Activated naive CD8-positive, alpha-beta T cell treated with anti-CD3 and anti-CD28 coated beads for 36 hours (primary cell): ENCODE data around the gene TMED8. TPM values are rescaled to one million over a fixed set of nuclear protein-coding genes. Genes with fewer than 3 reads are reported as not detected.
A peak's percentile ranks its signal among the peaks of the same experiment; 100 is the strongest.
"Not testable (repeated sequence)": the region's sequence is repeated elsewhere in the genome, so short reads cannot be mapped to it uniquely, and the experiment has no call there.

ENCODE experiments used
- DNase-seq: peaks from one replicate; pipeline ENCODE4 v3.0.0; 2021
- H3K27ac Mint-ChIP-seq: one replicate; pipeline ENCODE4 v1.8.0; 2022; ENCODE audit warnings: mild to moderate bottlenecking, moderate library complexity, mixed read lengths
- H3K27me3 Mint-ChIP-seq: one replicate; pipeline ENCODE4 v1.8.0; 2022; ENCODE audit warnings: mild to moderate bottlenecking, mixed read lengths
- H3K36me3 Mint-ChIP-seq: one replicate; pipeline ENCODE4 v1.8.0; 2021; ENCODE audit warnings: mild to moderate bottlenecking, mixed read lengths
- H3K4me1 Mint-ChIP-seq: one replicate; pipeline ENCODE4 v1.8.0; 2021; ENCODE audit warnings: mixed read lengths
- H3K4me3 Mint-ChIP-seq: one replicate; pipeline ENCODE4 v1.8.0; 2022; ENCODE audit warnings: mild to moderate bottlenecking, moderate library complexity, mixed read lengths
- H3K9me3 Mint-ChIP-seq: one replicate; pipeline ENCODE4 v1.8.0; 2022; ENCODE audit warnings: mixed read lengths
- total RNA-seq, 2 experiments: library from RNA; stranded (reverse); gene quantifications; one replicate each; pipeline ENCODE4 v1.2.3, GENCODE V29; 2021

Gene TMED8
- total RNA-seq, 2 experiments from 2014 or later, result 25.0 to 26.0 TPM

DNA sequence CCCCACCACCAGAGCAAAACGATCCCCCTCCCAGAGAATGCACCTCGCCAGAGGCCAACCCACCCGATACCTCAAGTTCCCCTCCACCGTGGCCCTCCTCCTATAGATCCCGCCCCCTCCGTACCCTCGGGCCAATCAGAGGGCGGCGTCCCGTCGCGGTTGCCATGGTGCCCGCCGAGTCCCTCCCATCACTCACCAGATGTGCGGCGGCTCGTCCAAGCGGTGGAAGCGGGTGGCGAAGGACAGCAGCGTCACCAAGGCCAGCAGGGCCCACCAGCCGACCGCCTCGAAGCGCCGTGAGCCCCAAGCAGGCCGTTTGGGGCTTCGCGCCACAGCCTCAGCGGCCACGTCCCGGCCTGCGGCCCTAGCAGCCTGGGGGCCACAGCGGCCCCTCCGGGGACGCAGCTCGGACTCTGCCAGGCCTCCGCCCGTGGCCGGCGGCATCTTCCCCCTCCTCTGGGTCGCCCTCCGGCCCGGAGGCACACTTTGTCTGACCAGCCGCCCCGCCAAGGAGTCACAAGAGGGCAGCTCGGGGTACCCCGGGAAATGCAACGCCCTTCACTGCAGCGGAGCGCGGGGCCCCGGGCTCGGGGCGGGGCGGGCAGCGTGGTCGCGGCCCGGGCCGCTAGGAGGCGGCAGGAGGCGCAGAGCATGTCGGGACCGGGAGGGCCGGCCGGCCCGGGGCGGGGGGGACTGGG, 56.5 kb downstream of the TMED8 start, which contains the start of gene POMT2:
Gene POMT2, minus strand, starts transcription at position 646 of the 698 bp plus-strand sequence. Its CDS starts 202 bp downstream, at position 444.
- H3K4me3 Mint-ChIP-seq, result peak within 1 kb of the TSS; percentile 98
- H3K9me3 Mint-ChIP-seq, result no peaks in the 10 kb centered on the region
- no peaks in the 10 kb centered on the region for H3K36me3 Mint-ChIP-seq
- no peaks in the 10 kb centered on the region for H3K27me3 Mint-ChIP-seq
- H3K4me1 Mint-ChIP-seq, result peaks cover 13% of the 10 kb centered on the region
- peak; percentile 94 for DNase-seq
- H3K27ac Mint-ChIP-seq, result peak within 1 kb of the TSS; percentile 100

DNA sequence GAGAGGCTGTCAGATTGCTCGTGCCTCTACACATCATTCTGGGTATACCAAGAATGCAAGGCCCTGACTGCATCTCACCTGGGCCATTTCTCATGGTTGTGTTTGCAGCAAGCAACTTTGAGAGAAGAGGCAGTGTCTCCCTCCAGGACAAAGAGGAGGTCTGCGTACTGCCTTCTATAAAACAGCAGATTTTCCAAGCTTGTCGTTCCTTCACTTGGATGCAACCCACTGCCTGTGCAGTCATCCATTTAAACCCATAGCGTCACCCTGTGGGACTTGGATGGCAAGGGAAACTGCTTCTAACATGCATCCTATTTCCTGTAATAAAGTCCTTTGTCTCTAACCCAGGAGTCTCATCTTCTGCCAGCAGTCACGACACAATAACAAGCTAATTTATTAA, 57.5 kb downstream of the TMED8 start:
- no peaks in the 10 kb centered on the region for H3K27me3 Mint-ChIP-seq
- H3K36me3 Mint-ChIP-seq, result no peaks in the 10 kb centered on the region
- H3K4me1 Mint-ChIP-seq, result peaks cover 13% of the 10 kb centered on the region
- H3K27ac Mint-ChIP-seq, result no peak overlapping the region
- no peak for DNase-seq
- H3K9me3 Mint-ChIP-seq, result no peaks in the 10 kb centered on the region
- H3K4me3 Mint-ChIP-seq, result no peak overlapping the region

DNA sequence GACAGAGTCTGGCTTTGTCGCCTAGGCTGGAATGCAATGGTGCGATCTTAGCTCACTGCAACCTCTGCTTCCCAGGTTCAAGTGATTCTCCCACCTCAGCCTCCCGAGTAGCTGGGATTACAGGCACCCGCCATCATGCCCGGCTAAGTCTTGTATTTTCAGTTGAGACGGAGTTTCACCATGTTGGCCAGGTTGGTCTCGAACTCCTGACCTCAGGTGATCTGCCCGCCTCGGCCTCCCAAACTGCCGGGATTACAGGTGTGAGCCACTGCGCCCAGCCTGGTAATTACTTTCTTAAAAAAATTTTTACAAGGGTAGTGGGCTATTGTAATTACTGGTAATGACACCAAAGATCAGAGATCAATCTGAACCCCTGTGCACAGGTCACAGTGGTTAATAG, 58.1 kb downstream of the TMED8 start:
- H3K36me3 Mint-ChIP-seq, H3K9me3 Mint-ChIP-seq, H3K27ac Mint-ChIP-seq, H3K4me3 Mint-ChIP-seq, DNase-seq, H3K27me3 Mint-ChIP-seq: not testable (repeated sequence)
- H3K4me1 Mint-ChIP-seq, result peaks cover 13% of the 10 kb centered on the region

DNA sequence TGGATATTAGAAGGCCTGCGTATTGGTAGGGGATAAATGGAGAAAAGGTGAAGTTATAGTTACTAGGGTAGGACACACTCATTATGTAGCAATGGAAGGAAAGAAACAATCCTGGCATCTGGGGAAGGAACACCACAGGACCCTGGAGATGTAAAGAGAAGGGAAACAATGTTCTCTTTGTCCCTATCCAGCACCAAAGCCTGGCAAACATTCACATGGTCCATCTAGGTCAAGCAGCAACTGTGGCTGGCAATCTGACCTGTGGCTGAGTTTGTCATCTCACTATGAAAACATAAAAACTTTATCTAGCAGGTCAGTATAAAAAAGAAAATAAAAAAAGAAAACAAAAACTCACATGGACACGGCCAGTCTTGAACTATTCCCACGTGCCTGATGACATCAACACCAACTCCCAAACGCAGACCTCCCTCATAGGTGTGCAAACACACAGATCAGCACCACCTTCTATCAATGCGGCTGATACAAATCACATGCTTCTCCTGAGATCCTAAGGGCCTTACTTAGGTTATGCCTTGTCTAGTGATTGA, 58.8 kb downstream of the TMED8 start:
- Mint-ChIP-seq H3K27ac (no peak overlapping the region), H3K9me3 (no peaks in the 10 kb centered on the region), H3K27me3 (no peaks in the 10 kb centered on the region), H3K4me3 (no peak overlapping the region), H3K4me1 (peaks cover 13% of the 10 kb centered on the region), H3K36me3 (no peaks in the 10 kb centered on the region)
- no peak for DNase-seq

DNA sequence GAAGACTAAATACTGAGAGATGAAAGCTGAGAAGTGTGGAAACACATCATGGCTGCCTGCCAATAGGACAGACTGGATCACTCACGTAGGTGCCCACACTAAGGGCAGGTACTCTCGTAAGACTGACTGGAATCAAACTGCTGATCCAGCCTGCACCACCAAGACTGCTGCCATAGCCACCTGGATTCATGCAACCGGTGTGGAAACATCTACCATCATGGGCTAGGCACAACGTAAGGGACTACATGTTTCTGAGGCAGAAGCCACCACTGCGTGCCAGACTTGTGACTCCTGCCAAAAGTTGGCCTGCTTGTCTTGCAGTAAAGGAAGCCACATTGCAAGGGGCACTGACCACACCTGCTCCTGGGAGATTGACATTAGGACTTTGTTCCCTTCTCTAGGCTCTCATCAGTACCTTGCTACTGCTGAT, 60.0 kb downstream of the TMED8 start:
- no peak overlapping the region for H3K27ac Mint-ChIP-seq
- no peak for DNase-seq
- H3K27me3 Mint-ChIP-seq, result no peaks in the 10 kb centered on the region
- peaks cover 8% of the 10 kb centered on the region for H3K4me1 Mint-ChIP-seq
- H3K9me3 Mint-ChIP-seq, result no peaks in the 10 kb centered on the region
- H3K4me3 Mint-ChIP-seq, result no peak overlapping the region
- H3K36me3 Mint-ChIP-seq, result no peaks in the 10 kb centered on the region

DNA sequence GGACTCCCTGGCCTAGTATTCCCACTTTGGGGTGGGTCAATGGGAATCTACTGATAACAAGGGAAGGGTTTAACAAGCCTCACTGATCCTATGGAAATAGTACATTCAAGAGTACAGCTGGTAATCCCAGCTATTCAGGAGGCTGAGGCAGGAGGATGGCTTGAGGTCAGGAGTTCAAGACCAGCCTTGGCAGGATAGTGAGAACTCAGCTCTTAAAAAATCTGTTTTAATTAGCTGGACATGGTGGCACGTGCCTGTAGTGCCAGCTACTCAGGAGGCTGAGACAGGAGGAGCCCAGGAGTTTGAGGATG, 60.7 kb downstream of the TMED8 start:
- Mint-ChIP-seq H3K4me3 (no peak overlapping the region), H3K27me3 (no peaks in the 10 kb centered on the region), H3K9me3 (no peaks in the 10 kb centered on the region), H3K27ac (no peak overlapping the region), H3K4me1 (peaks cover 8% of the 10 kb centered on the region), H3K36me3 (no peaks in the 10 kb centered on the region)
- no peak for DNase-seq

DNA sequence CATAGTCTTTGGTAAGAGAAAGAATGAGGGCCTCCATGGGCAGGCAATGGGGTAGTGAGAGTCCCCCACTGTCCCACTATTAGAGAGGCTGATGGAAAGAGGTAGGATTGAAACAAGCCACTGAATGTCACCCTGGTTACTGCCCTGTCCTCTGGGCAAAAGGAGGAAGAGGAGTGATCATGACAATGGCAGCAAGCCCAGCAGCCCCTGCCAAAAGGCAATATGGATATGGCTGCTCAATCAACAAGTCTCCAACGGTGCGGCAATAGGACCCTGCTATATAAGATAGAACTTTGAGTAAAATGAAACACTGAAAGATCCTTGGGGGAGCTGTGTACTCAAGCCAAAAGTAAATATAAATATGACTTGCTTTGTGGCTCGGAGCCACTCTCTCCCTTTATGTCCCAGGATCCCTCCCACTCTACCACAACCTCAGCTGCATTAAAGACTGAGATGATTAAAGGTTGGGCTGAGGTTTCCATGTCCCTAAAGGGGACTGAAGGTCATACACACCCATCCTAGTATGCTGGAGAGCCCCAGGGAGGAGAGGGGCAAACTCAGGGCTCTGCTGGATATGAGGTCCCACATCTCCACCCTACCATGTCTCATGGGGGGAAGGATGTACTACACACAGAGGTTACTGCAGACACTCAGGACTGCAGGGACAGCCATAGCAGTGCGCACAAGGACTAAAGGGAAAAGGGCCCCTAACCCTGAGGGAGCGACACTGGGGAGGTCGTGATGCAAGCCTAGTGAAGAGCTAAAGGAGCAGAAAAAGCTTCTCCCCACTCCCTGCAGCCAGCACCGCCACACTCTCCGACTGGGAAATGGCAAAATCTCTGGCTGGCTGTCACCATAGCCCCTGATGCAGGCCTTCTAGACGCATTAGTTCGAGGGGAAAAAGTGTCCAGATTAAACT, 62.1 kb downstream of the TMED8 start:
- Mint-ChIP-seq H3K9me3 (no peaks in the 10 kb centered on the region), H3K27ac (no peak overlapping the region), H3K4me1 (peaks cover 3% of the 10 kb centered on the region), H3K4me3 (no peak overlapping the region), H3K36me3 (no peaks in the 10 kb centered on the region), H3K27me3 (no peaks in the 10 kb centered on the region)
- DNase-seq, result no peak

DNA sequence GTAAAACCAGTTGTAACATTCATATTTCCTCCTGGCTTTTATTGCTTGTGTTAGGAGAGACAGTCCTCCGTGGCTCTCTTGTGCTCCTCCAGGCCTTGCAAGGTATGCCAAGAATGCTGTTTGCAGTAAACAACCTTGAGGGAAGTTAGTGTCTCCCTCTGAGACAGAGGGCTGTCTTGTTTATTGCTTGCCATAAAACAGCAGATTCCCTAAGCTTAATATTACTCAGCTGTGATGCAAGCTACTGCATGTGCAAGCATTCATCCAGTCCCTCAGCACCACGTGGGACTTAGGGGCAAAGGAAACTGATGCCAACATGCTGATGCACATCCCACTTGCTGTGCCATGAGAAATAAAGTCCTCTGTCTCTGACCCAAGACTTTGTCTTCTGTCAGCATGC, 62.9 kb downstream of the TMED8 start:
- no peaks in the 10 kb centered on the region for H3K9me3 Mint-ChIP-seq
- DNase-seq, result no peak
- no peaks in the 10 kb centered on the region for H3K36me3 Mint-ChIP-seq
- H3K27ac Mint-ChIP-seq, result no peak overlapping the region
- no peak overlapping the region for H3K4me3 Mint-ChIP-seq
- H3K4me1 Mint-ChIP-seq, result no peaks in the 10 kb centered on the region
- H3K27me3 Mint-ChIP-seq, result no peaks in the 10 kb centered on the region

DNA sequence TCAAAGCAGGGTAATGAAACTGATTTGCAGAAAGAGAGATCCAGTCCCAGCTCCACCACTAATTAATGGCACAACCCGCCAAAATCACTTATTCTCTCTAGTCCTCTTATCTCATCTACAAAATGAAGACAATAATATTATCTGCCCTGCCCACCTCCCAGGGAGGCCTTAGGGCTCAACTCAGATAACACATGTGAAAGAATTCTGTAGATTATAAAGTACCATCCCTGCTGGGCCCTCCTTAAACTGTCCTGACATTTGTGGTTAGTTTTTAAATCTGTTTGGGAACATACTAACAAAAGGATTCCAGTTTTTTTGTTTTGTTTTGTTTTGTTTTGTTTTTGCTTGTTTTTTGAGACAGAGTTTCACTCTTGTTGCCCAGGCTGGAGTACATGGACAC, 63.5 kb downstream of the TMED8 start:
- no peak overlapping the region for H3K27ac Mint-ChIP-seq
- H3K36me3 Mint-ChIP-seq, result no peaks in the 10 kb centered on the region
- H3K27me3 Mint-ChIP-seq, result no peaks in the 10 kb centered on the region
- H3K4me1 Mint-ChIP-seq, result no peaks in the 10 kb centered on the region
- no peak overlapping the region for H3K4me3 Mint-ChIP-seq
- no peaks in the 10 kb centered on the region for H3K9me3 Mint-ChIP-seq
- DNase-seq, result no peak

DNA sequence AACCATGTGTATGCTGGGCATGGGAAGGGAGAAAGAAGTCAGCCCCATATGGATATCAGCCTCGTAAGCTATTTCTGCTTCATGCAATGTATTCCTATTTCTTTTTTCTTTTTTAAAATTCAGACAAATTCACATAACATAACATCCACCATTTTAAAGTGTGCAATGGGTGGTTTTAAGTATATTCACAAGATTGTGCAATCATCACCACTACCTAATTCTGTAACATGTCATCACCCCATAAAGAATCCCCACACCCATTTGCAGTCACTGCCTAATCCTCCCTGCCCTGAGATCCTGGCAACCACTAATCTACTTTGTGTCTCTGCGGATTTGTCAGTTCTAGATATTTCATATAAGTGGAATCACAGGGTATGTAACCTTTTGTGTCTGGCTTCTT, 65.7 kb downstream of the TMED8 start:
- no peaks in the 10 kb centered on the region for H3K27me3 Mint-ChIP-seq
- H3K27ac Mint-ChIP-seq, result no peak overlapping the region
- no peaks in the 10 kb centered on the region for H3K9me3 Mint-ChIP-seq
- H3K4me3 Mint-ChIP-seq, result no peak overlapping the region
- H3K4me1 Mint-ChIP-seq, result no peaks in the 10 kb centered on the region
- no peak for DNase-seq
- no peaks in the 10 kb centered on the region for H3K36me3 Mint-ChIP-seq

DNA sequence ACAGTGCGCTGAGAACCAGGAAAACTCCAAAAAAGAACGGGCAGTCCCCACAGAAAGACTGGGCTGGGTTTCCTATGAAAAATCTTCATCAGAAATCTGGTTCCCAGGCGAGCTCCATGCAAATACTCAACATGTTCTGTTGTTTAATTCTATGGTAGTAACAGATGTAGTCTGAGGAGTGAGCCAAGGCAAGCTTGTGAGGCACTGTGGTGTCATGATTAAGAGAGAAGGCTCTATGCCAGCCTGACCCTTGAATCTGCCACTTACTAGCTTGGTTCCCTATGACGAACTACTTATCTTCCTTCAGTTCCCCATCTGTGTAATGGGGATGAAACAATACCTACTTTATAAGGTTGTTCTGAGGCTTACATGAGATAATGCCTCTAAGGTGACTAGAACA, 66.9 kb downstream of the TMED8 start:
- DNase-seq, result no peak
- no peaks in the 10 kb centered on the region for H3K27me3 Mint-ChIP-seq
- no peak overlapping the region for H3K4me3 Mint-ChIP-seq
- H3K4me1 Mint-ChIP-seq, result no peaks in the 10 kb centered on the region
- no peak overlapping the region for H3K27ac Mint-ChIP-seq
- H3K9me3 Mint-ChIP-seq, result no peaks in the 10 kb centered on the region
- H3K36me3 Mint-ChIP-seq, result no peaks in the 10 kb centered on the region

DNA sequence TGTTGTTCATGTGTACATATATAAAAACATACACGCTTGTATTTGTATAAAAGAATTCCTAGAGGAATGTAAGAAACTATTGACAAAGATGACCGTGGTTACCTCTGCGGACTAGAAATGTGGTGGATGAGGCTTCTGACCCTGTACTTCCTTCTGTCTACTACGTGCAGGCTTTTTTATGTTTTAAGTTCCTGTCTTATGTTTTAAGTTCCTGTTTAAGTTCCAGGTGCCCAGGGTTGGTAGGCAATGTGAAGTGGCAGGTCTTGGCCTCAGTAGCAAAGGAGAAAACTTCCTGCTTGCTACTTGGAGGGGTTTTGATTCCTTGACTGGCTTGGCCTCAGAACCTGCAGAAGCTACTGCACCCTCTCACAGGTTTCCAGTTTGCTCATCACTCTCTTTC, 67.8 kb downstream of the TMED8 start:
- no peak overlapping the region for H3K4me3 Mint-ChIP-seq
- no peaks in the 10 kb centered on the region for H3K36me3 Mint-ChIP-seq
- DNase-seq, result no peak
- H3K4me1 Mint-ChIP-seq, result no peaks in the 10 kb centered on the region
- H3K27me3 Mint-ChIP-seq, result no peaks in the 10 kb centered on the region
- no peaks in the 10 kb centered on the region for H3K9me3 Mint-ChIP-seq
- no peak overlapping the region for H3K27ac Mint-ChIP-seq

DNA sequence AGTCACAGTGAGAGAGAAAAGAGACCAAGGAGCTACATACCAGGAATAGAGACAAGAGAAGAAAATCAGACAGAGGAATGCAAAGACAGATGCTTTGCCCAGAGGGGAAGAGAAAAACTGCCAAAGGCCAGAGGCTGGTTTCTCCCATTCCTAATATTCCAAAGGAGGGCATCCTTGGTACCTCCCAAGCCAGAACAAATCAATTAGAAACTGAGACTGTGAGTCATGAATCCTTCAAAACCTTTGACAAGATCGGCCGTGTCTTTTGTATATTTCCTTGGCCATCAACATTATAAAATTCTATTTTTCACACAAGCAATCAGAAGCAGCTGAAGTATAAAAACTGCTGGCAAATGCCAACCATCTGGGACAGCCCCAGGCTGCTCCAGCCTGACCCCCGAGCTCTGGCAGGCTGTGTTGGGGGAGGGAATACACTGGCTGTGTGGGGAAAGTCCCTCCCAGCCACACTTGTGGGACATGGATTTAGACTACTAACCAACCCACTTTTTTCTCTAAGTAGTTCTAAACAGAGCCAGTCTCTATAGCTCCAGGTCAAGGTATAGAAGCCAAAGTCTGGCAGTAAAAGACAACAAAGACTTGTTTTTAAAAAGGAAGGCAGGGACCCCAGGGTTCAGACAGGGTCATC, 69.9 kb downstream of the TMED8 start:
- H3K27ac Mint-ChIP-seq, result no peak overlapping the region
- DNase-seq, result no peak
- peaks cover 9% of the 10 kb centered on the region for H3K4me1 Mint-ChIP-seq
- H3K27me3 Mint-ChIP-seq, result no peaks in the 10 kb centered on the region
- H3K4me3 Mint-ChIP-seq, result no peak overlapping the region
- no peaks in the 10 kb centered on the region for H3K9me3 Mint-ChIP-seq
- peaks cover 4% of the 10 kb centered on the region for H3K36me3 Mint-ChIP-seq

DNA sequence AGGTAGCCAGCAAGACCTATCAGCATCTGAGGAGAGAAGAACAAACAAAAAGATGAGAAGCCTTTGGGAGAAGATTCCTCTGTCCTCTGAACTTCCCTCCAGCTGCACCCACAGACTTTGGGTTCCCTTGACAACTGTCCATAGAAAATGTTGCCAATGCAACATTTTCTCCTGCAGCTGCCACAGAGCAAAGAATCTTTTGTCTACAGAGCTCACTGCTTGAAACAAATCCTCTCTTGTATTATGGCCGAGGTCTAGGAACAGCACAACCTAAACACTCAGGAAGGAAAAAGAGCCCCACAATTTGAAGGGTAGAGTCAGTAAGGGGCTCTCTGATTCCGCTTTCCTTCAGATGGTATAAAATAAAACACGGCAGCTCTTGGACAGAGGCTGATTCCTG, 70.5 kb downstream of the TMED8 start:
- peaks cover 4% of the 10 kb centered on the region for H3K36me3 Mint-ChIP-seq
- no peaks in the 10 kb centered on the region for H3K9me3 Mint-ChIP-seq
- H3K27ac Mint-ChIP-seq, result no peak overlapping the region
- no peaks in the 10 kb centered on the region for H3K27me3 Mint-ChIP-seq
- H3K4me1 Mint-ChIP-seq, result peaks cover 9% of the 10 kb centered on the region
- DNase-seq, result no peak
- H3K4me3 Mint-ChIP-seq, result no peak overlapping the region

DNA sequence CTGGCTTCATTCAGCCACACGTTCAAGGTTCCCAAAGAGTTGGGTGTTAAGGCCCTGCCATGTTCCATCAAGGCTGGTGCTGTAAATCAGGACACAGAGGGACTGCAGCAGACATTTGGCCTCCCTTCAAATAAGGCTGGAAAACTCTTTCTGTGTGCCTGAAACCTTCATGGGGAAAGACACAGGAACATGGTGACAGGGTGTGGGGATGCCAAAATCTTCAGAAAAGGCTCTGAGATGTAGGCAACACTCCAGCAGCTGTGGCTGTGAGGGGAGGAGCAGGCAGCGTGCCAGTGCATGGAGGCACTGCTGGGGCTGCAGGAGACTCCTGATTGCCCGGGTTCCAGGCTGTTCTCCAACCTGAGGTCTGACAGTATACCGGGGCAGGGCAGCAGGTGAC, 71.2 kb downstream of the TMED8 start:
- Mint-ChIP-seq H3K4me3 (no peak overlapping the region), H3K27ac (no peak overlapping the region), H3K36me3 (peaks cover 4% of the 10 kb centered on the region), H3K4me1 (peaks cover 9% of the 10 kb centered on the region), H3K27me3 (no peaks in the 10 kb centered on the region), H3K9me3 (no peaks in the 10 kb centered on the region)
- DNase-seq, result no peak
